Measurements from ENCODE around the gene LY6G5C.
A peak's percentile ranks its signal among the peaks of the same experiment; 100 is the strongest.

Gene LY6G5C

DNA sequence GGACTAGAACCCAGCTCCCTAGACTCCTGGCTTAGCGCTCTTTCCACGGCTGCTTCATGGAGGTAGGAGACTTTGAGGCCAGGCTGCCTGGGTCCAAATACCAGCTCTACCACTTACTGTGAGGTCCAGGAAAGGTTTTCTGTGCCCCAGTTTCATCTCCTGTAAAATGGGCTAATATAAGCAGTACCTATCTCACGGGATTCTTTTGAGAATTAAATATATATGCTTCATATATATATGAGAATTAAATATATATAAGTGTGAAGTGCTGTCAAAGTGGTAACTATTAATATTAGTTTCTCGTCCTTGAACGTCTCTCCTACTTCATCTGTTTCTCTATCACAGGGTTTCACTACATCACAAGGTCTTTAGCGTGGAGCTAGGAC is 10.2 kb upstream of the LY6G5C start:
- H3K4me1 Mint-ChIP-seq (ENCODE audit: low read depth in 2 of 2): peaks cover 0 to 2% of the 10 kb centered on the region in 2 donors
- ATAC-seq (replicated peaks): no peak
- H3K9me3 Mint-ChIP-seq: no peaks in the 10 kb centered on the region
- DNase-seq: no peak
- no peak overlapping the region for H3K4me3 Mint-ChIP-seq
- peaks cover 63% of the 10 kb centered on the region for H3K36me3 Mint-ChIP-seq (ENCODE audit: insufficient read depth)
- peak overlapping the region in 1 of 2 donors; percentile 85 for H3K27ac Mint-ChIP-seq
- no peaks in the 10 kb centered on the region for H3K27me3 Mint-ChIP-seq

DNA sequence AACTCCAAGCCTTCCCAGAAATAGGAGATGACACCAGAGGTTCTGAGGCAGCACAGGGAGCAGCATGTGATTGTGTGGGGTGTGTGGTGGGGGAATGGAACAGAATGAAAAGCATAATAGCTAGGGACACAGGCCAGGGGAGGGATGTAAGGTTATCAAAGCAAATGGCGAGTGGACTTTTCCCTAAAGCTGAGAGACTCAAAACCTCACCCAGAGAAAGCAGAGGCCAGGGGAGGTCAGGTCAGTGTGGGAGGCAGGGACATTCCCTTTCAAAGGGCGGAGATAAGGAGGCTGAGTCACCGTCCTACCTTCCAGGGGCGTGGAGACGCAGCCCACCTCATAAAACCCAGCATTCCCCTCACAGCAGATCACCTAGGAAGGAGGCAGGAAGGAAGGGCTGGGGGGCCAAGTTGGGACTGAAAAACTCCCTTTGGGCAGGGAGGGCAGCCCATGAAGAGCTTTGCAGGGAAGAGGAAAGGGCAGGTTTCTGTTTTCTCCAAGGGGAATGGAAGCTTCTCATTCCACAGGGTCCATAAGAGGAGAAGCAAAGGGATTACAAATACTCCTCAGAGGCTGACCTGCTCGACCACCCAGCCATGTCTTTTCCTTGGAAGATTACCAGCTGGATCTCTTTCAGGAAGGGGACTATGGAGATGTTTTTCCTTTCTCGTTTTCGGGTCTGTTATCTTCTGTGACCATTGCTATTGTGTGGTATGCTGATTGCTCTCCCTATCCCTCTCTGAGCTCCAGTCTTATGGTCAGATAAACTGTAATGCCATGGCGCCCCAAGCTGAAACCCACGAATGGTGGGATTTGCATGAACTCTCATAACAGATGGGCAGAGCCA is 9.6 kb upstream of the LY6G5C start:
- Mint-ChIP-seq H3K4me1 (ENCODE audit: low read depth in 2 of 2) (peaks cover 0 to 2% of the 10 kb centered on the region in 2 donors), H3K9me3 (no peaks in the 10 kb centered on the region), H3K36me3 (ENCODE audit: insufficient read depth) (peaks cover 58% of the 10 kb centered on the region), H3K4me3 (no peak overlapping the region), H3K27ac (peak overlapping the region in 1 of 2 donors; percentile 85), H3K27me3 (no peaks in the 10 kb centered on the region)
- DNase-seq: no peak
- no peak for ATAC-seq (replicated peaks)

DNA sequence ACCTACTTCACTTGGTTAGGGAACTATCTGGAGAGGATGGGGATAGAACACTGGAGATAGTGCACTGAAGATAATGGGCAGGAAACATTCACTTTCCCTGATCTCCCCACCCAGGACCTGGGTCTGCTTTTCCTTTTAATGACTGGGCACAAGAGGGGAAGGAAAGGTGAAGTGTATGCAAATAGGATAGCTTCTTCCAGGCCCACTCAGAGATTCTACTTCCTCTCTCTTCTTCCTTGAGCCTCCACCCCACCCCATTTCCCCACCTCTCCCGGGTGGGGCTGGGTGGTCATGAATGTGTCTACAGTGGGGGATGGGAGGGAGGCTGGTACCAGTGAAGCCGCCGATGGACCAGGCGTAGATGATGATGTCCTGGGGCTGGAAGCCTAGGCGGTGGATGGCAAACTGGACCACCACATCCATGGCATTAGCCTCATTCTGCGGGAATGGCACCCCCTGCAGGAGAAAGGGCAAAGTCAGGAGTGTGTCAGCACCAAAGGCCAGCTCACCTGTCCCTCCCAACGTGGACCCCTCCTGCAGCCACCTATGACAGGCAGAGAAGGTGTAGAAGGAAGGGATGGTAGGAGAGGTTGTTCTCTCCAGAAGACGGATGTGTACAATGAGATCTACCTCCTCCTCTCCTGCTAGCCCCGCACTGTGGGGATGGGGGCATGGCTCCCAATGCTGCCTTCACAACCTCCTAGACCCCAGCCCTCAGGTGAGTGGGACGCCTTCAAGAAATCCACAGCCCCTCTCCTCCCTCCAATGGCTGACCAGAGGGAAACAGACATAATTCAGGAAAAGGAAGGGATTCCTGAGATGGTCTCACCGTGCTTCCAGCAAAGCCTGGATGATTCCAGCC is 8.6 kb upstream of the LY6G5C start:
- DNase-seq (no peak), ATAC-seq (replicated peaks) (no peak)
- Mint-ChIP-seq H3K9me3 (no peaks in the 10 kb centered on the region), H3K36me3 (ENCODE audit: insufficient read depth) (peaks cover 58% of the 10 kb centered on the region), H3K4me1 (ENCODE audit: low read depth in 2 of 2) (peaks cover 0 to 2% of the 10 kb centered on the region in 2 donors), H3K27ac (peak overlapping the region in 1 of 2 donors; percentile 85), H3K27me3 (no peaks in the 10 kb centered on the region), H3K4me3 (no peak overlapping the region)

DNA sequence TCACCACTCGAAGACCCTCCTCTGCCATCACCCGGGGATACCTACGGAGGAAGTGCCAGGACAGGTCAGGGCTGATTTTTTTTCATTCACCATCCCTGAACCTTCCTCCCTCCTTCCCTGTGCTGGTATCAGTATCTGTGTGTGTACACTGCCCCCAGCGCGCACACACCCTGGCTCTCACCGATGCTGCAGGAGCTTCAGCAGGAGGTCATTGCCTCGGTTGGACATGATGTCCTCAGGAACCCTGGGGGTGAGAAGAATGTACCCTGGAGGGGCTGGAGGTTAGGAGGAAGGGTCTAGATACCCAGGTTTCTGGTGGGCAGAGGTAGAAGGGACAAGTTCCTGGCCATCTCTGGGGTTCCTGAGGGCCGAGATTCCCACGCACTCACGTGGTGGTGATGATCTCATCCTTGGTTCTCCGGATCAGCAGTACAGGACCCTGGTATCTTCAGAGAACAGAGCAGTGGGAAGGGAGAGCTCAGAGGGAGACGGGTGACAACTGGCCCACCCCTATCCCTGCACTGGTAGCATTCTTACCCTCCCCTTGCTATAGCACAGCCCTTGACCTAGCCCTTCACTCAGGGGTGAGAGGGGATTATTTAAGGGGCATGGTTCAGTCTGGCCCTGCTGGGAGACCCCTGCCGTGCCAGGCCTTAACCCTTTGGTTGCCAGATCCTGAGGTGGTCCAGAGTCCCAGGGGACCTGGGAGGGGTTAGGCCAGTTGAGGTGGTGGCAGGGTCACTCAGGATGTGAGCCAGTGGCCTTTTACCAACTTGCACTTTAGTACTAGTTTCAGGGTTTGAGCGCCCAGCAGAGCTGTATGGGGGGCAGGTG is 7.2 kb upstream of the LY6G5C start:
- H3K4me1 Mint-ChIP-seq (ENCODE audit: low read depth in 2 of 2): peaks cover 0 to 2% of the 10 kb centered on the region in 2 donors
- no peak overlapping the region for H3K4me3 Mint-ChIP-seq
- no peaks in the 10 kb centered on the region for H3K27me3 Mint-ChIP-seq
- ATAC-seq (replicated peaks): no peak
- no peaks in the 10 kb centered on the region for H3K9me3 Mint-ChIP-seq
- H3K27ac Mint-ChIP-seq: no peak overlapping the region
- DNase-seq: no peak
- H3K36me3 Mint-ChIP-seq (ENCODE audit: insufficient read depth): peaks cover 49% of the 10 kb centered on the region

DNA sequence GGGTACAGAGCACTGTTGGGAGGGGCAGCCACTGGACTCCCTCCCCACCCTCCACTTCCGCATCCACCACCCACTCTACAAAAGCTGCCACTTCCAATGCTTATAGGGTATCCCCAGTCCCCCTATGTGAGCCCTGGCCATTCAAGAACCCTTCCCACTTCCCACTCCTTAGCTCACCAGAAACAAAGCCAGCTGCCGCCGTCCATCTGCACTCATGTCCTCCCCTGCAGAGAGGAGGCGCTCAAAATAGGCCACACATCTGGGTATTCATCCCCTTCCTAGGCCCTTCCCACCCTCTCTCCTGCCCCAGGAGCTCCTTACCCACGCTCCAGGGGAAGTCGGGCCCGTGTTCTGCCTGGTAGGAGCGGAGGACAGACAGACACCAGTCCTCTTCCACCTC is 6.5 kb upstream of the LY6G5C start:
- Mint-ChIP-seq H3K36me3 (ENCODE audit: insufficient read depth) (peaks cover 48% of the 10 kb centered on the region), H3K27me3 (no peaks in the 10 kb centered on the region)

DNA sequence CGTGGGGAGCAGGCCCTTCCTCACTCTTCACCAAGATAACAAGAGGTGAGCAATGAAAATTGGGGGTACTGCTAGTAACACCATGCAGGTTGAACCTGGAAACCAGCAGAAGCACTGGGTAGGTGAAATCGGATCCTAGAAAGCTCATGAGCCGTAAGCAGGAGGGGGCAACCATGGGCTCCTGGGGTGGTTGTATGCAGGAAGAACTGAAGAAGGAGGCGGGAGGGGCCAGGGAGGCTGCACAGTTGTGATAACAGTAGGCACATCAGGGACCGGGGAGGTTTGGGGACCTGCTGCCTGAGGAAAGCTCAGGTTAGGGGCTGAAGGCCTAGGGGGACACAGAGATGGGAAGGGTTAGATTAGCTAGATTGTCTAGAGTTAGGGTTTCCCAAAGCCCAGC is 5.6 kb upstream of the LY6G5C start:
- H3K9me3 Mint-ChIP-seq: no peaks in the 10 kb centered on the region
- no peaks in the 10 kb centered on the region for H3K27me3 Mint-ChIP-seq
- no peak for DNase-seq
- no peak overlapping the region for H3K4me3 Mint-ChIP-seq
- peaks cover 4 to 5% of the 10 kb centered on the region in 2 donors for H3K4me1 Mint-ChIP-seq (ENCODE audit: low read depth in 2 of 2)
- ATAC-seq (replicated peaks): no peak
- H3K36me3 Mint-ChIP-seq (ENCODE audit: insufficient read depth): peaks cover 55% of the 10 kb centered on the region
- peak overlapping the region; percentile 36 to 66 for H3K27ac Mint-ChIP-seq

More for the DNA sequence above, 6.5 kb upstream of the LY6G5C start:
- no peak for ATAC-seq (replicated peaks)
- H3K9me3 Mint-ChIP-seq: no peaks in the 10 kb centered on the region
- DNase-seq: no peak
- no peak overlapping the region for H3K4me3 Mint-ChIP-seq
- peaks cover 0 to 2% of the 10 kb centered on the region in 2 donors for H3K4me1 Mint-ChIP-seq (ENCODE audit: low read depth in 2 of 2)
- peak overlapping the region; percentile 44 to 66 for H3K27ac Mint-ChIP-seq

DNA sequence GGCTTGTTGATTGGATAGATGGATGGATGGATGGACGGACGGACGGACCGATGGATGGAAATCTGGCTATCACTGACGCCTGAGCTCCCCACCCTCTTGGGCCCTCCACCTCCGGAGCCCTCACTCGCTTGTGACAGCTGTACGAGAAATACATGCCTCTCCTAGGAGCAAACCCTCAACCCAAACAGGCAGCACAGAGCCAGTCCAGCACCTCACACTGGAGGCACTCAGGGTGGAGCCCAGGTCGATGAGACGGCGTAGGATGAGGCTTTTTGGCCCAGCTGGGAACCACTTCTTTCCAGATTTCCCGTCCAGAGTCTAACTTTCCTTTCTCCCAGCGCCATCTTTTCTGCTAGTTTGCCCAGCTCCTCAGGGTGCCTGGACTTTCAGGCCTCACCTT is 2.7 kb upstream of the LY6G5C start:
- no peak for ATAC-seq (replicated peaks)
- no peak for DNase-seq
- H3K4me1 Mint-ChIP-seq (ENCODE audit: low read depth in 2 of 2): peaks cover 17 to 19% of the 10 kb centered on the region in 2 donors
- peaks cover 40% of the 10 kb centered on the region for H3K36me3 Mint-ChIP-seq (ENCODE audit: insufficient read depth)
- H3K9me3 Mint-ChIP-seq: no peaks in the 10 kb centered on the region
- peak overlapping the region in 1 of 2 donors; percentile 51 for H3K27ac Mint-ChIP-seq
- H3K27me3 Mint-ChIP-seq: no peaks in the 10 kb centered on the region
- no peak overlapping the region for H3K4me3 Mint-ChIP-seq

DNA sequence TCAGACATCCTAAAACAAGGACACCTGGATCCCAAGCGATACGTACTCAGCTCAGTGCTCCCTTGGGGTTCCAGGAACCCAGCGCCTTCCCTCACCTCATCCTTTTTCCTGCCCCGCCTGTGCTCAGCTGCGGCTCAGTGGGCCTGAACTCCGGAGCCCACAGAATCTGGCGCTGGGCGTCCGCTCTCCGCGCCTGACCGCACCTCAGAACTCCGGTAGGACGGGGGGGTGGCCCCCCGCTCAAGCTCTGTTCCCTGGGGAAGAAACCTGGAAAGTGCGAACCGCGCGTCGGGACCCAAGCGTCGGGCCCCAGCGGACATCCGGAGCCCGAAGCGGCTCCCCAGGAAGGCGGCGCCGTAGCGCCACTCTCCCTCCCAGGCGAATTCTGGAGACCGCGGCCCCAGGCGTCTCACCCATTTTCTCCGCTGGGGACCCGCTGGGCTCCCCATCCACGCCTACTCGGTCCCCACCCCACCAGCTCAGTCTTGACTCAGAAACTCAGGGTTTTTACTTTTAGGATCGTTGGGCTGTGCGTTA is 336 bp upstream of the LY6G5C start:
- Mint-ChIP-seq H3K9me3 (no peaks in the 10 kb centered on the region), H3K4me1 (ENCODE audit: low read depth in 2 of 2) (peaks cover 17 to 19% of the 10 kb centered on the region in 2 donors)
- DNase-seq: peak in 1 of 3 experiments; percentile 29

DNA sequence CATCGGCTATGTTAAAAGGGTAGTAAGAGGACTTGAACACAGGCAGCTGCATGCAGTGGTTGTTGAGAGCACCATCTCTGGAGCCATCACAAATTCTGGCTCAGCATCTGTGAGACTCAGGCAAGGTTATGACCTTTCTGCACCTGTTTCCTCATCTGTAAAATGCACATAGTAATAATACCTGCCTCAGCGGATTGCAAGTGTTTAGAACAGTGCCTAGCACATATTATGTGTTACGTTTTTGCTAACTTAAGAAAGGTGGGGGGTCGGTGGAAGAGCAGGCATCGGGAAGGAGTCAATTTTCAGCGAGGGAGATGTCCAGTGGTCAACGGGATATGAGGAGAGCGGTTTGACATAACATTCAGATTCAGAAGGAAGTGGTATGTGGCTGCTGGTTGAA is 2.9 kb downstream of the LY6G5C start:
- ATAC-seq (replicated peaks) (no peak), DNase-seq (no peak)
- Mint-ChIP-seq H3K27ac (no peak overlapping the region), H3K4me3 (no peak overlapping the region), H3K27me3 (no peaks in the 10 kb centered on the region), H3K36me3 (ENCODE audit: insufficient read depth) (peaks cover 20% of the 10 kb centered on the region), H3K4me1 (ENCODE audit: low read depth in 2 of 2) (peaks cover 17 to 19% of the 10 kb centered on the region in 2 donors), H3K9me3 (no peaks in the 10 kb centered on the region)

More for the DNA sequence above, 336 bp upstream of the LY6G5C start:
- Mint-ChIP-seq H3K4me3 (peak overlapping the region; percentile 86 to 89), H3K27ac (peak overlapping the region; percentile 44 to 88), H3K27me3 (no peaks in the 10 kb centered on the region), H3K36me3 (ENCODE audit: insufficient read depth) (peaks cover 25% of the 10 kb centered on the region)
- ATAC-seq (replicated peaks): peak; percentile 67

DNA sequence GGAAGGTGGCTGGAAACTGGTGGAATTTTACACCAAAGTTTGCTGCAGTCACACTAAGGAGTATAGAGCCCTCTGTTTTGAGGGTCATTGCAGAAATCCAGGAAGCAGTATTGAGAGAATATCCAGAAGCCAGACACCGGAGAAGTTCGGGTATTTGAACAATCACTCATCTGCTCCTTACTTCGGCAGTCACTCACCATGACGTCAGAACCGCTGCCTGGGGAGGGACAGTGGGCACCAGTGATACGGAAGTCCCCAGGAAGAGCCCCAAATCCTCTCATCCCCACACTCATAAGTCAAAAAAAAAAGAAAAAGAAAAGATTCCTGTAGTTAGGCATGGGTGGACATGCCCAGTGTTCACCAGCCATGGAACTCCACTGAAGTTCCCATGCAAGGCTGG is 4.0 kb downstream of the LY6G5C start:
- peaks cover 17 to 18% of the 10 kb centered on the region in 2 donors for H3K4me1 Mint-ChIP-seq (ENCODE audit: low read depth in 2 of 2)
- no peaks in the 10 kb centered on the region for H3K27me3 Mint-ChIP-seq
- H3K4me3 Mint-ChIP-seq: no peak overlapping the region
- peaks cover 21% of the 10 kb centered on the region for H3K36me3 Mint-ChIP-seq (ENCODE audit: insufficient read depth)
- peak overlapping the region in 1 of 2 donors; percentile 18 for H3K27ac Mint-ChIP-seq
- no peaks in the 10 kb centered on the region for H3K9me3 Mint-ChIP-seq
- DNase-seq (no peak), ATAC-seq (replicated peaks) (no peak)

DNA sequence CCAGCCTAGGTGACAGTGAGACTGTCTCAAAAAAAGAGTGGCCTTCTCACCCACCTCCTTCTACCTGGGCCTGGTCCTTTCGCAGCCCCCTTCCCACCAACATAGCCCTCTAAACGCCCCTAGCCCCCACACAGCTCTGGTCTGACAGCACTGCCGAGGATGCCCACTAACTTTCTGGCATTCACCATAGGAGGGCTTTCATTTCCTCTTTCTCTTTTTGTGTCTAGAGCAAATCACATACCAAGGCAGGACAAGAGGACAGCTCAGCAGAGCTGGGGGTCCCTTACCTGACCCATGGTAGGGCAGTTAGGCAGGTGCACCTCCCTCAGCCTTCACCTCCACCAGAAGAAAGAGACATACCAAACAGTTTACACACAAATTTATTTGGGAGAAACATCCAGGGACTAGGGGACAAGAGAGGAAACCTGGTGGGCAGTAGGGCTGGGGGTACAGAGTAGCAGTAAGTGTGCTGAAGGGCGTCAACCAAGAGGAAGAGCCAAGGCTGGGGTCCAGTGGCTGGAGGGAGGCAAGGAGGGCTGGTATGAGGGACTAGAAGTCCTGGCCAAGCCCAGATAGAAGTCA is 4.5 kb downstream of the LY6G5C start:
- Mint-ChIP-seq H3K36me3 (ENCODE audit: insufficient read depth) (peaks cover 21% of the 10 kb centered on the region), H3K27ac (peak overlapping the region in 1 of 2 donors; percentile 18), H3K9me3 (no peaks in the 10 kb centered on the region), H3K4me1 (ENCODE audit: low read depth in 2 of 2) (peaks cover 13 to 14% of the 10 kb centered on the region in 2 donors), H3K27me3 (no peaks in the 10 kb centered on the region), H3K4me3 (no peak overlapping the region)
- DNase-seq (no peak), ATAC-seq (replicated peaks) (no peak)

DNA sequence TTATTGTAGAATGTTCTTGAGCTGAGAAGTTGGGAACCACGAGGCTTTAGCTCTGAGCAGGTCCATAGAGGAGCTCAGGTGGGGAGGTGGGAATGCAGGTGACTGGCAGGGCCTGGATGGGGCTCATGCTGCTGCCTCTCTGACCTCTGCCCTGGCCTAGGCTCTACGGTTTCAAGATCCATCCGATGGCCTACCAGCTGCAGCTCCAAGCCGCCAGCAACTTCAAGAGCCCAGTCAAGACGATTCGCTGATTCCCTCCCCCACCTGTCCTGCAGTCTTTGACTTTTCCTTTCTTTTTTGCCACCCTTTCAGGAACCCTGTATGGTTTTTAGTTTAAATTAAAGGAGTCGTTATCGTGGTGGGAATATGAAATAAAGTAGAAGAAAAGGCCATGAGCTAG is 11.2 kb downstream of the LY6G5C start, which contains the start of gene LY6G5B:
LY6G5B (plus strand) TSS at position 301 of the 400 bp plus-strand sequence. CDS start 975 bp downstream, outside the sequence.
- no peak for ATAC-seq (replicated peaks)
- Mint-ChIP-seq H3K27me3 (no peaks in the 10 kb centered on the region), H3K4me3 (no peak within 1 kb of the TSS), H3K4me1 (ENCODE audit: low read depth in 2 of 2) (peaks cover 14 to 23% of the 10 kb centered on the region in 2 donors), H3K36me3 (ENCODE audit: insufficient read depth) (peaks cover 61% of the 10 kb centered on the region), H3K27ac (peak within 1 kb of the TSS in 1 of 2 donors; percentile 41), H3K9me3 (no peaks in the 10 kb centered on the region)
- DNase-seq: no peak

Measured in effector memory CD8-positive, alpha-beta T cell (primary cell).